Prostate gland (tissue), 2 donors: ENCODE measurements around the gene MPEG1. TPM values are rescaled to one million over a fixed set of nuclear protein-coding genes. Genes with fewer than 3 reads are reported as not detected.

Experiments
- DNase-seq: peaks from one replicate; pipeline ENCODE4 v3.0.0-alpha.2; 2019; ENCODE audit warnings: low spot score
- H3K27ac ChIP-seq, 2 donors: fragments of 200-600 bp; sonication (generic); 2 replicates each; pipeline ENCODE4 v1.5.1; 2017 to 2019
- H3K27me3 ChIP-seq: fragments of 200-600 bp; sonication (generic); replicated peaks from 2 replicates; pipeline ENCODE4 v1.5.1; 2019; ENCODE audit not compliant: insufficient read depth
- H3K36me3 ChIP-seq, 2 donors: fragments of 200-600 bp; sonication (generic); 1 replicate in 1 of 2; 2 replicates in 1 of 2; pipeline versions ENCODE4 v1.5.1 to v1.8.1; 2017 to 2019
- H3K4me1 ChIP-seq: fragments of 200-600 bp; sonication (generic); replicated peaks from 2 replicates; pipeline ENCODE4 v1.5.1; 2019
- H3K4me3 ChIP-seq, 2 donors: fragments of 200-600 bp; sonication (generic); 2 replicates each; pipeline ENCODE4 v1.5.1; 2017 to 2019
- H3K9me3 ChIP-seq: fragments of 200-600 bp; sonication (generic); 2 replicates; pipeline ENCODE4 v1.5.1; 2017
- POLR2A ChIP-seq: fragments of 450-650 bp; IDR thresholded peaks from one replicate; pipeline ENCODE4 v1.6.1; 2016; ENCODE audit warnings: antibody characterized with exemption, mild to moderate bottlenecking
- POLR2AphosphoS5 ChIP-seq: sonication (generic); formaldehyde crosslinking; IDR thresholded peaks from one replicate; pipeline ENCODE4 v1.6.1; 2017; ENCODE audit warnings: antibody characterized with exemption
- WGBS: methylation state at CpG from one replicate; pipeline ENCODE4 v1.1.5; 2018; 5-methylcytosine and 5-hydroxymethylcytosine counted together
- intact Hi-C: fragments of 100-400 bp; cut with DNase I; formaldehyde crosslinking; loops from one replicate; pipeline ENCODE4 v1.14.2; 2022
- total RNA-seq, 2 donors: library from RNA; depleted of rRNA; stranded (reverse); fragments of >200 nt; gene quantifications; one replicate each; pipeline ENCODE4 v1.1.0, GENCODE V29; 2016
- TF ChIP-seq, protein P1 (sequence below), 4 experiments: fragments of 200-600 bp in 2 of 4; fragments of 450-650 bp in 2 of 4; sonication (generic) in 2 of 4; IDR thresholded peaks; 1 replicate in 3 of 4; 2 replicates in 1 of 4; pipeline ENCODE4 v1.5.1; 2016 to 2019; ENCODE audit warnings: antibody characterized with exemption in 4 of 4, mild to moderate bottlenecking in 2 of 4, moderate library complexity in 2 of 4

The MPEG1 gene
- total RNA-seq, 2 donors from 2014 or later: 3.2 to 8.2 TPM

DNA sequence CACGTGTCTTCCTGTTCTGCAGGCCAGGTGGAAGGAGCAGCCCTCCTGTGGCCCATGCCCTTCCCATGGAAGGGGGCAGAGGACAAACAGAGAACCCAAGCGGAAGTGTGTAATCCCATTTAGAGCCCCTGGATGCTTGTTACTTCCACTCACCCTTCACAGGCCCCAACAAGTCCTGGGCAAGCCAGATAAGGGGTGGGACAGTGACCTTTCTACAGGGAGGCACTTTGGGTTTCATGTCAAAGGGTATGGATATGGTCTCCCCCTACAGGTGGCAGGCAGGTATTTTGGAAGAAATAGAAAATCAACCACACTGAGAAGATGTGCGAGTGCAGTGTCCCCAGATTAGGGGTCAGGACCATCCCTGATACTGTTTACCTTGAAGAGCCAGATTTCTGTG, 11.4 kb downstream of the MPEG1 start:
- Histone ChIP-seq H3K4me1 (no peaks in the 10 kb centered on the region), H3K36me3 (no peaks in the 10 kb centered on the region), H3K4me3 (no peak overlapping the region), H3K9me3 (no peaks in the 10 kb centered on the region), H3K27me3 (no peaks in the 10 kb centered on the region), H3K27ac (no peak overlapping the region)
- no peak for TF ChIP-seq POLR2AphosphoS5
- TF ChIP-seq, protein P1, sequence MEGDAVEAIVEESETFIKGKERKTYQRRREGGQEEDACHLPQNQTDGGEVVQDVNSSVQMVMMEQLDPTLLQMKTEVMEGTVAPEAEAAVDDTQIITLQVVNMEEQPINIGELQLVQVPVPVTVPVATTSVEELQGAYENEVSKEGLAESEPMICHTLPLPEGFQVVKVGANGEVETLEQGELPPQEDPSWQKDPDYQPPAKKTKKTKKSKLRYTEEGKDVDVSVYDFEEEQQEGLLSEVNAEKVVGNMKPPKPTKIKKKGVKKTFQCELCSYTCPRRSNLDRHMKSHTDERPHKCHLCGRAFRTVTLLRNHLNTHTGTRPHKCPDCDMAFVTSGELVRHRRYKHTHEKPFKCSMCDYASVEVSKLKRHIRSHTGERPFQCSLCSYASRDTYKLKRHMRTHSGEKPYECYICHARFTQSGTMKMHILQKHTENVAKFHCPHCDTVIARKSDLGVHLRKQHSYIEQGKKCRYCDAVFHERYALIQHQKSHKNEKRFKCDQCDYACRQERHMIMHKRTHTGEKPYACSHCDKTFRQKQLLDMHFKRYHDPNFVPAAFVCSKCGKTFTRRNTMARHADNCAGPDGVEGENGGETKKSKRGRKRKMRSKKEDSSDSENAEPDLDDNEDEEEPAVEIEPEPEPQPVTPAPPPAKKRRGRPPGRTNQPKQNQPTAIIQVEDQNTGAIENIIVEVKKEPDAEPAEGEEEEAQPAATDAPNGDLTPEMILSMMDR (IDR thresholded peaks at IDR 0.05): peak in 1 of 4 experiments; percentile 23
- DNase-seq: no peak
- 95% methylated on average over 3 of the region's 3 CpGs for WGBS
- intact Hi-C loops: no loop called here

DNA sequence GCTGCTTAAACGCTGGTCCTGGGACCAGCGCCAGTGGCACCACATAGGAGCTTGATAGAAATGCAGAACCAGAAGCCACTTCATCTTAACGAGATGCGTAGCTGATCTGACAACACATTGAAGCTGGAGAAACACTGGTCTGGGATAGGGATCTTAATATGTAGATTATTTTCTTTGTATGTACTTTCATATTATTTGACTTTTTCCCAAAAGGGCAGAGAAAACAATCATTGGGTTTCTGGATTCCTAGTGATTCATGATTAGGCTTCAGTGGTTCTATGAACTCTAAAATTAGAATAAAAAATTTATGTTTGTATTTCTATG, 12.3 kb downstream of the MPEG1 start:
- intact Hi-C loops: no loop called here
- 29% methylated on average over 4 of the region's 4 CpGs for WGBS
- Histone ChIP-seq H3K27me3 (no peaks in the 10 kb centered on the region), H3K4me3 (no peak overlapping the region), H3K36me3 (no peaks in the 10 kb centered on the region), H3K27ac (no peak overlapping the region), H3K4me1 (no peaks in the 10 kb centered on the region), H3K9me3 (no peaks in the 10 kb centered on the region)
- TF ChIP-seq POLR2A: no peak
- TF ChIP-seq POLR2AphosphoS5: no peak
- TF ChIP-seq, protein P1 (IDR thresholded peaks at IDR 0.05): no peak
- no peak for DNase-seq

DNA sequence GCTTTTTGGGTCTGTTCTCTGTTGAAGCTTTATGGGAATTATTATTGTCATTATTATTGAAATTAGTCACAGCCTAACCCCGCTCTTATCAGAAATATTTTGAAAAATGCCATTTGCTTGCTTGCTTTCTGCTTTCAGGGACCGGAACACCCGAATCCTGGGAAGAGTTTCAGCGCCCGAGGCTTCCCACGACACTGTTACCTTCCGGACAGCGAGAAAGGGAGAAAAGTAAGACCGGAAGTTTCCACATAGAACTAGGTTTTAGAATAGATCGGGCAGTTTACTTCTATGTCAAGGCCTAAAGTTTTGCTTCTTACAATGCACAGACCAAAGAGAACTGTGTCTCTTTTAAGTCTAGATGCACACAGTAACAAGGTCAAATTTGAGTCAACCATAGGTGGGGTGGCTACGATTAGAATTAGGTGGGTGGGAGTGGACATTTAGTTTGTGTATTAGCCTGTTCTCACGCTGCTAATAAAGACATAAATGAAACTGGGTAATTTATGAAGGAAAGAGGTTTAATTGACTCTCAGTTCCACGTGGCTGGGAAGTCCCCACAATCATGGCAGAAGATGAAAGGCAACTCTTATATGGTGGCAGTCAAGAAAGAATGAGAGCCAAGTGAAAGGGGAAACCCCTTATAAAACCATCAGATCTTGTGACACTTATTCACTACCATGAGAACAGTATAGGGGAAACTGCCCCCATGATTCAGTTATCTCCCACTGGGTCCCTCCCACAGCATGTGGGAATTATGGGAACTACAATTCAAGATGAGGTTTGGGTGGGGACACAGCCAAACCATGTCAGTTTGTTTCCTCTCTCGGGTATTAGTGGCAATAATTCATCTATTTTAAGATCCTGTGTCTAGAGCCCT, 12.9 kb downstream of the MPEG1 start:
- 64% methylated on average over 14 of the region's 14 CpGs for WGBS
- Histone ChIP-seq H3K27ac (no peak overlapping the region), H3K4me3 (no peak overlapping the region), H3K27me3 (no peaks in the 10 kb centered on the region), H3K4me1 (no peaks in the 10 kb centered on the region), H3K9me3 (no peaks in the 10 kb centered on the region), H3K36me3 (no peaks in the 10 kb centered on the region)
- intact Hi-C loops: no loop called here
- TF ChIP-seq, protein P1 (IDR thresholded peaks at IDR 0.05): no peak
- TF ChIP-seq POLR2A (no peak), POLR2AphosphoS5 (no peak)
- DNase-seq: no peak

DNA sequence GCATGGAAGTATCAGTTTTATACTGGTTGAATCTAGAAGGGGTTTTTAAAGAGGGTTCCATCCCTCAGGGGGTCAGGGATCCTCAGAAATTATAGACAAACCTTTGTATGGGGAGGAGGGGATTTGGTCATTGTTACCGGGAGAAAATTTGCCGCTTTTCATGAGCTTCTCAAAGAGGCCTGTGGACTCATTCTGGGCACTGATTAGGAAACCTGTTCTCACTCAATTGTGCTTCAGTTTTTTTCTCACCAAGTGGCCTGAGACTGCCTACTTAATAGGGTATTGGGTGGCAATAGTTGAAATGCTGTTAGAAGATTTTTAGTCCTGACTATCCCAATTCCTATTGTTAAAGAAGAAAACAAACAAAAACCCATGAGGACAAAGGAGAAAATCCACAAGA, 14.0 kb downstream of the MPEG1 start:
- Histone ChIP-seq H3K4me3 (no peak overlapping the region), H3K36me3 (no peaks in the 10 kb centered on the region), H3K9me3 (no peaks in the 10 kb centered on the region), H3K4me1 (no peaks in the 10 kb centered on the region), H3K27me3 (no peaks in the 10 kb centered on the region), H3K27ac (no peak overlapping the region)
- intact Hi-C loops: no loop called here
- no peak for DNase-seq
- WGBS: 88% methylated on average over 2 of the region's 2 CpGs
- TF ChIP-seq, protein P1 (IDR thresholded peaks at IDR 0.05): no peak
- TF ChIP-seq POLR2A (no peak), POLR2AphosphoS5 (no peak)

DNA sequence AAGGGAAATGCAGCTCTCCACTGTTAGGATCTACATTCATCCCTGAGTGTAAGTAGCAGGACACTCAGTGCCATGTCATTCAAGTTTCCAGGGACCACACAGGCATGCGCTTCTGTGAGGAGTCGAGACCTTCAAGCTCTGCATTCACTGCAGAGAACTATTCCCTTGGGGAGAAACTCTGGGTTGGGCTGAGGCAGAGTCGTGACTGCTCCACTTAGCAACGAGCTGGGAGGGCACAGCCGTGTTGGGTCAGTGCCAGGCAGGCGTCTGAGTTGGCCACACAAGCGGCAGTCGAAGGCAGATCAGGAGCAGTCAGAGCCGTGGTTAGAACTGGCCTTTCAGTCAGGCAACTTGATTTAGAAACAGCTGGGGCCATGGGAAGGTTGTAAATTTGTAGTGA, 14.7 kb downstream of the MPEG1 start:
- Histone ChIP-seq H3K9me3 (no peaks in the 10 kb centered on the region), H3K4me3 (no peak overlapping the region), H3K27ac (no peak overlapping the region), H3K4me1 (no peaks in the 10 kb centered on the region), H3K36me3 (no peaks in the 10 kb centered on the region), H3K27me3 (no peaks in the 10 kb centered on the region)
- peak; percentile 42 for DNase-seq
- 12% methylated on average over 9 of the region's 9 CpGs for WGBS
- TF ChIP-seq, protein P1 (IDR thresholded peaks at IDR 0.05): no peak
- TF ChIP-seq POLR2AphosphoS5 (no peak), POLR2A (no peak)
- intact Hi-C loops: no loop called here
